Measurements from ENCODE around the gene KIF27.

KIF27 gene

GRCh38 chr9:83962165-83962564, 40.9 kb upstream of the KIF27 start:
- TF ChIP-seq EZH2 (IDR thresholded peaks at IDR 0.05; ENCODE audit: borderline replicate concordance, low read depth, low read length, severe bottlenecking) (no peak), CTCF (IDR thresholded peaks at IDR 0.05; ENCODE audit: borderline replicate concordance, extremely low read depth, low read length, poor library complexity, severe bottlenecking) (no peak)
- Histone ChIP-seq H2AFZ (ENCODE audit: low read depth, low read length) (no peak overlapping the region), H3K4me1 (ENCODE audit: insufficient read depth, low read length) (peaks cover 3% of the 10 kb centered on the region), H3K79me2 (ENCODE audit: insufficient read depth, low read length) (no peaks in the 10 kb centered on the region), H3K9ac (ENCODE audit: low read depth, low read length) (no peak overlapping the region), H3K27ac (ENCODE audit: low read length) (no peak overlapping the region), H3K4me3 (ENCODE audit: low read depth in 1 of 2, low read length in 2 of 2) (no peak overlapping the region), H4K20me1 (ENCODE audit: insufficient read depth, low read length) (0 out of 2 replicates have a peak, but pooled peaks cover 5% of the 10 kb centered on the region), H3K27me3 (ENCODE audit: insufficient read depth, low read length, poor library complexity) (no peaks in the 10 kb centered on the region), H3K9me3 (ENCODE audit: insufficient read depth, low read length, severe bottlenecking) (no peaks in the 10 kb centered on the region), H3K4me2 (ENCODE audit: insufficient read depth, low read length) (no peak overlapping the region), H3K36me3 (ENCODE audit: insufficient read depth, low read length) (peaks cover 4% of the 10 kb centered on the region; the same call in 1 of the 2 replicates)
- no peak for ATAC-seq (ENCODE audit: insufficient read depth, low read depth)
- DNase-seq, result no peak

GRCh38 chr9:83960991-83961390, 39.8 kb upstream of the KIF27 start:
- H3K4me3 ChIP-seq (ENCODE audit: low read depth in 1 of 2, low read length in 2 of 2), result no peak overlapping the region
- H3K4me1 ChIP-seq (ENCODE audit: insufficient read depth, low read length), result peaks cover 10% of the 10 kb centered on the region
- H3K79me2 ChIP-seq (ENCODE audit: insufficient read depth, low read length), result peaks cover 3% of the 10 kb centered on the region
- no peak overlapping the region for H3K27ac ChIP-seq (ENCODE audit: low read length)
- H3K36me3 ChIP-seq (ENCODE audit: insufficient read depth, low read length), result no peaks in the 10 kb centered on the region
- H3K27me3 ChIP-seq (ENCODE audit: insufficient read depth, low read length, poor library complexity), result no peaks in the 10 kb centered on the region
- no peaks in the 10 kb centered on the region for H3K9me3 ChIP-seq (ENCODE audit: insufficient read depth, low read length, severe bottlenecking)
- H3K9ac ChIP-seq (ENCODE audit: low read depth, low read length), result no peak overlapping the region
- ATAC-seq (ENCODE audit: insufficient read depth, low read depth), result no peak
- DNase-seq, result no peak
- no peak for TF ChIP-seq EZH2 (IDR thresholded peaks at IDR 0.05; ENCODE audit: borderline replicate concordance, low read depth, low read length, severe bottlenecking)
- TF ChIP-seq CTCF (IDR thresholded peaks at IDR 0.05; ENCODE audit: borderline replicate concordance, extremely low read depth, low read length, poor library complexity, severe bottlenecking), result no peak
- no peak overlapping the region for H3K4me2 ChIP-seq (ENCODE audit: insufficient read depth, low read length)
- H4K20me1 ChIP-seq (ENCODE audit: insufficient read depth, low read length), result 0 out of 2 replicates have a peak, but pooled peaks cover 4% of the 10 kb centered on the region
- H2AFZ ChIP-seq (ENCODE audit: low read depth, low read length), result no peak overlapping the region

GRCh38 chr9:83959061-83959460, 37.8 kb upstream of the KIF27 start:
- no peaks in the 10 kb centered on the region for H3K27me3 ChIP-seq (ENCODE audit: insufficient read depth, low read length, poor library complexity)
- DNase-seq (no peak), ATAC-seq (ENCODE audit: insufficient read depth, low read depth) (no peak)
- no peaks in the 10 kb centered on the region for H3K9me3 ChIP-seq (ENCODE audit: insufficient read depth, low read length, severe bottlenecking)
- TF ChIP-seq CTCF (IDR thresholded peaks at IDR 0.05; ENCODE audit: borderline replicate concordance, extremely low read depth, low read length, poor library complexity, severe bottlenecking), result no peak
- no peak for TF ChIP-seq EZH2 (IDR thresholded peaks at IDR 0.05; ENCODE audit: borderline replicate concordance, low read depth, low read length, severe bottlenecking)
- H3K36me3 ChIP-seq (ENCODE audit: insufficient read depth, low read length), result no peaks in the 10 kb centered on the region; the same call in 1 of the 2 replicates
- no peak overlapping the region for H3K4me3 ChIP-seq (ENCODE audit: low read depth in 1 of 2, low read length in 2 of 2)
- H3K27ac ChIP-seq (ENCODE audit: low read length), result no peak overlapping the region
- no peak overlapping the region for H3K4me2 ChIP-seq (ENCODE audit: insufficient read depth, low read length)
- H3K9ac ChIP-seq (ENCODE audit: low read depth, low read length), result no peak overlapping the region
- H3K4me1 ChIP-seq (ENCODE audit: insufficient read depth, low read length), result peaks cover 23% of the 10 kb centered on the region
- peaks cover 8% of the 10 kb centered on the region for H3K79me2 ChIP-seq (ENCODE audit: insufficient read depth, low read length)
- H4K20me1 ChIP-seq (ENCODE audit: insufficient read depth, low read length), result no peaks in the 10 kb centered on the region
- H2AFZ ChIP-seq (ENCODE audit: low read depth, low read length), result no peak overlapping the region

- no peak for DNase-seq
- Histone ChIP-seq H3K4me1 (ENCODE audit: insufficient read depth, low read length) (peaks cover 23% of the 10 kb centered on the region), H3K4me2 (ENCODE audit: insufficient read depth, low read length) (peak overlapping the region; percentile 82), H2AFZ (ENCODE audit: low read depth, low read length) (peak overlapping the region; percentile 86), H3K4me3 (ENCODE audit: low read depth in 1 of 2, low read length in 2 of 2) (peak overlapping the region; percentile 47 to 72; a peak in 3 of 4 replicates), H3K36me3 (ENCODE audit: insufficient read depth, low read length) (peaks cover 1% of the 10 kb centered on the region), H4K20me1 (ENCODE audit: insufficient read depth, low read length) (no peaks in the 10 kb centered on the region), H3K9me3 (ENCODE audit: insufficient read depth, low read length, severe bottlenecking) (no peaks in the 10 kb centered on the region), H3K9ac (ENCODE audit: low read depth, low read length) (peak overlapping the region; percentile 80), H3K27ac (ENCODE audit: low read length) (peak overlapping the region; percentile 77), H3K27me3 (ENCODE audit: insufficient read depth, low read length, poor library complexity) (no peaks in the 10 kb centered on the region), H3K79me2 (ENCODE audit: insufficient read depth, low read length) (peaks cover 8% of the 10 kb centered on the region)
- ATAC-seq (ENCODE audit: insufficient read depth, low read depth), result no peak
- no peak for TF ChIP-seq EZH2 (IDR thresholded peaks at IDR 0.05; ENCODE audit: borderline replicate concordance, low read depth, low read length, severe bottlenecking)
- TF ChIP-seq CTCF (IDR thresholded peaks at IDR 0.05; ENCODE audit: borderline replicate concordance, extremely low read depth, low read length, poor library complexity, severe bottlenecking), result no peak
These were observed 35.9 kb upstream of the KIF27 start for GRCh38 chr9:83957248-83957513.
